ENCODE measurements around the gene FCGBP.

Gene FCGBP

GRCh38 chr19:39946532-39946931, 12.1 kb upstream of the FCGBP start:
- no peak for DNase-seq (ENCODE audit: low read depth)

- DNase-seq (ENCODE audit: low read depth) = no peak
Observed at GRCh38 chr19:39943586-39943985, 9.2 kb upstream of the FCGBP start.

GRCh38 chr19:39942366-39942730, 7.9 kb upstream of the FCGBP start:
- no peak for DNase-seq (ENCODE audit: low read depth)

- DNase-seq (ENCODE audit: low read depth) = peak; percentile 8
Observed at GRCh38 chr19:39941615-39942365, 7.4 kb upstream of the FCGBP start.

GRCh38 chr19:39941151-39941550, 6.7 kb upstream of the FCGBP start:
- no peak for DNase-seq (ENCODE audit: low read depth)

GRCh38 chr19:39940221-39940833, 5.9 kb upstream of the FCGBP start:
- no peak for DNase-seq (ENCODE audit: low read depth)

- no peak for DNase-seq (ENCODE audit: low read depth)
Observed at GRCh38 chr19:39939556-39939955, 5.1 kb upstream of the FCGBP start.

- DNase-seq (ENCODE audit: low read depth) = no peak
Observed at GRCh38 chr19:39937787-39938186, 3.4 kb upstream of the FCGBP start.

- DNase-seq (ENCODE audit: low read depth) = no peak
Observed at GRCh38 chr19:39937094-39937720, 2.8 kb upstream of the FCGBP start.

GRCh38 chr19:39936622-39937021, 2.2 kb upstream of the FCGBP start:
- no peak for DNase-seq (ENCODE audit: low read depth)

GRCh38 chr19:39936020-39936419, 1.6 kb upstream of the FCGBP start:
- no peak for DNase-seq (ENCODE audit: low read depth)

- DNase-seq (ENCODE audit: low read depth) = no peak
Observed at GRCh38 chr19:39935364-39935661, 879 bp upstream of the FCGBP start.

- DNase-seq (ENCODE audit: low read depth) = no peak
Observed at GRCh38 chr19:39929750-39930149, 4.7 kb downstream of the FCGBP start.

- DNase-seq (ENCODE audit: low read depth) = no peak
Observed at GRCh38 chr19:39928357-39928725, 6.1 kb downstream of the FCGBP start.

GRCh38 chr19:39927524-39928356, 6.7 kb downstream of the FCGBP start:
- no peak for DNase-seq (ENCODE audit: low read depth)

GRCh38 chr19:39927076-39927475, 7.4 kb downstream of the FCGBP start:
- no peak for DNase-seq (ENCODE audit: low read depth)

GRCh38 chr19:39926170-39926760, 8.2 kb downstream of the FCGBP start:
- no peak for DNase-seq (ENCODE audit: low read depth)

- no peak for DNase-seq (ENCODE audit: low read depth)
Observed at GRCh38 chr19:39924952-39925351, 9.5 kb downstream of the FCGBP start.

GRCh38 chr19:39924389-39924788, 10.0 kb downstream of the FCGBP start:
- no peak for DNase-seq (ENCODE audit: low read depth)

GRCh38 chr19:39923862-39924261, 10.6 kb downstream of the FCGBP start:
- no peak for DNase-seq (ENCODE audit: low read depth)

GRCh38 chr19:39919976-39920375, 14.5 kb downstream of the FCGBP start:
- no peak for DNase-seq (ENCODE audit: low read depth)

- DNase-seq (ENCODE audit: low read depth) = no peak
Observed at GRCh38 chr19:39918183-39918651, 16.2 kb downstream of the FCGBP start.

All from CMK (cell line).